GM12878 (cell line): Measurements from ENCODE around the gene MKNK1. TPM values are rescaled to one million over a fixed set of nuclear protein-coding genes. Genes with fewer than 3 reads are reported as not detected.

Experiments
- ATAC-seq: fragments of 200-7000 bp; cut with Tn5 transposase; 3 replicates; pipeline ENCODE4 v1.9.1; 2020; ENCODE audit warnings: mild to moderate bottlenecking, moderate library complexity
- BruUV-seq: library from RNA; stranded (reverse); fragments of 400-500 nt; replicated peaks from 2 replicates; lab custom pipeline; 2021; lab: Mats Ljungman, UMichigan
- CTCF ChIA-PET: fragments of 300-600 bp; sonication (Branson Sonifier 250); formaldehyde crosslinking; extraction: SDS; loops from one replicate; lab custom pipeline; 2021; ENCODE audit warnings: inconsistent platforms; lab: Yijun Ruan, JAX
- POLR2A ChIA-PET: fragments of 350-600 bp; formaldehyde crosslinking; extraction: SDS; loops from one replicate; lab custom pipeline; 2021; ENCODE audit warnings: inconsistent platforms; lab: Charles Lee
- RAD21 ChIA-PET: fragments of 300-600 bp; sonication (Branson Sonifier 250); formaldehyde crosslinking; loops from one replicate; lab custom pipeline; 2023; ENCODE audit warnings: antibody characterized with exemption; ENCODE audit not compliant: unreplicated experiment; lab: Charles Lee
- SMC1A ChIA-PET: fragments of 300-600 bp; sonication (Branson Sonifier 250); formaldehyde crosslinking; loops from one replicate; lab custom pipeline; 2023; ENCODE audit not compliant: unreplicated experiment, uncharacterized antibody; lab: Charles Lee
- DNase-seq: peaks from one replicate; pipeline ENCODE4 v3.0.0-alpha.2; 2011; ENCODE audit warnings: low read depth, low spot score
- FAIRE-seq: peaks from 3 replicates; lab custom pipeline; 2011; peaks lifted over from hg19 to GRCh38; lab: Jason Lieb, UNC
- H2AFZ ChIP-seq: 2 replicates; pipeline ENCODE4 v1.6.0; 2011; ENCODE audit warnings: low read depth, low read length, control low read depth; ENCODE audit not compliant: control insufficient read depth
- H3K27ac ChIP-seq: 2 replicates; pipeline ENCODE4 v1.5.1; 2011; ENCODE audit warnings: control low read depth; ENCODE audit not compliant: control insufficient read depth, insufficient read depth
- H3K27me3 ChIP-seq, 2 experiments: replicated peaks in 1 of 2; 2 replicates each; pipeline versions ENCODE4 v1.6.0 to v1.6.1; 2011; ENCODE audit warnings: low read length in 1 of 2; ENCODE audit not compliant: control insufficient read depth in 2 of 2, insufficient read depth in 2 of 2
- H3K36me3 ChIP-seq, 2 experiments: 2 replicates each; pipeline ENCODE4 v1.5.1; 2011; ENCODE audit warnings: low read length in 1 of 2; ENCODE audit not compliant: control insufficient read depth in 2 of 2, insufficient read depth in 2 of 2
- H3K4me1 ChIP-seq: 2 replicates; pipeline ENCODE4 v1.6.1; 2011; ENCODE audit warnings: mild to moderate bottlenecking, low read length, moderate library complexity, mixed read lengths; ENCODE audit not compliant: control insufficient read depth, insufficient read depth
- H3K4me2 ChIP-seq: 2 replicates; pipeline ENCODE4 v1.6.0; 2011; ENCODE audit warnings: control low read depth; ENCODE audit not compliant: control insufficient read depth, insufficient read depth
- H3K4me3 ChIP-seq: fragments of 200-600 bp; sonication (generic); 2 replicates; pipeline ENCODE4 v1.5.1; 2016
- H3K79me2 ChIP-seq: 2 replicates; pipeline ENCODE4 v1.6.0; 2011; ENCODE audit warnings: low read length; ENCODE audit not compliant: control insufficient read depth, insufficient read depth
- H3K9ac ChIP-seq: 2 replicates; pipeline ENCODE4 v1.8.0; 2011; ENCODE audit warnings: low read length, control low read depth, mixed read lengths; ENCODE audit not compliant: control insufficient read depth, insufficient read depth
- H3K9me3 ChIP-seq: replicated peaks from 3 replicates; pipeline ENCODE4 v1.5.1; 2011; ENCODE audit warnings: mild to moderate bottlenecking, low read length; ENCODE audit not compliant: control insufficient read depth, insufficient read depth
- H4K20me1 ChIP-seq: 2 replicates; pipeline ENCODE4 v1.6.0; 2011; ENCODE audit not compliant: control insufficient read depth, insufficient read depth
- CHD4 ChIP-seq: fragments of 200-600 bp; sonication (generic); IDR thresholded peaks from 2 replicates; pipeline ENCODE4 v1.6.1; 2016; ENCODE audit warnings: mild to moderate bottlenecking
- MXI1 ChIP-seq: fragments of 150-350 bp; IDR thresholded peaks from 2 replicates; pipeline ENCODE4 v1.6.1; 2011; ENCODE audit warnings: low read depth, mild to moderate bottlenecking, inconsistent platforms, low read length, improper control_type of control experiment
- NFYB ChIP-seq: IDR thresholded peaks from 2 replicates; pipeline ENCODE4 v1.6.1; 2011; ENCODE audit warnings: low read depth, mild to moderate bottlenecking, low read length, improper control_type of control experiment, moderate library complexity; ENCODE audit not compliant: insufficient read depth
- RB1 ChIP-seq: fragments of 450-650 bp; formaldehyde crosslinking; IDR thresholded peaks from 2 replicates; pipeline ENCODE4 v1.6.1; 2017; ENCODE audit warnings: mild to moderate bottlenecking, borderline replicate concordance
- SMC3 ChIP-seq: IDR thresholded peaks from 2 replicates; pipeline ENCODE4 v1.6.1; 2011; ENCODE audit warnings: low read length, improper control_type of control experiment, borderline replicate concordance
- WGBS: methylation state at CpG from one replicate; pipeline ENCODE4 v1.1.6; 2016; ENCODE audit warnings: low lambda C conversion rate; ENCODE audit not compliant: insufficient replicate concordance, insufficient coverage; ENCODE audit errors: missing lambda C conversion rate; 5-methylcytosine and 5-hydroxymethylcytosine counted together
- in situ Hi-C: fragments of 300-500 bp; cut with MboI; formaldehyde crosslinking; loops from 9 replicates; pipeline ENCODE4 v1.14.3; 2018; ENCODE audit warnings: mixed read lengths
- intact Hi-C: fragments of 100-400 bp; cut with micrococcal nuclease; formaldehyde crosslinking; loops from one replicate; pipeline ENCODE4 v1.14.2; 2022; ENCODE audit not compliant: unreplicated experiment
- polyA plus RNA-seq, 11 experiments: library from polyadenylated mRNA; depleted of rRNA in 4 of 11; unstranded in 6 of 11; stranded (reverse) in 5 of 11; fragments of >200 nt; fragmentation: Nextera tagmentation in 4 of 11; fragmentation: Illumina TruSeq in 1 of 11; extraction: Ambion mirVana in 4 of 11; extraction: Trizol in 1 of 11; gene quantifications; 1 replicate in 1 of 11; 2 replicates in 10 of 11; pipeline versions ENCODE4 v1.2.1 to v1.2.3, GENCODE V29; 2011 to 2016; ENCODE audit warnings: inconsistent platforms in 2 of 11, missing spikeins in 2 of 11, low read depth in 1 of 11
- total RNA-seq, 4 experiments: library from RNA; depleted of rRNA in 3 of 4; stranded (reverse); fragments of >200 nt in 3 of 4; fragmentation: Illumina TruSeq in 1 of 4; extraction: Trizol in 1 of 4; gene quantifications; 2 replicates each; pipeline versions ENCODE4 v1.2.1 to v1.2.3, GENCODE V29; 2013 to 2021

The MKNK1 gene
- total and polyA plus RNA-seq, 10 of the 15 experiments (the other 5 are each of a cell fraction or from before 2014, with no cell fraction given) = 13.7 to 29.9 (median 26.5) TPM

DNA sequence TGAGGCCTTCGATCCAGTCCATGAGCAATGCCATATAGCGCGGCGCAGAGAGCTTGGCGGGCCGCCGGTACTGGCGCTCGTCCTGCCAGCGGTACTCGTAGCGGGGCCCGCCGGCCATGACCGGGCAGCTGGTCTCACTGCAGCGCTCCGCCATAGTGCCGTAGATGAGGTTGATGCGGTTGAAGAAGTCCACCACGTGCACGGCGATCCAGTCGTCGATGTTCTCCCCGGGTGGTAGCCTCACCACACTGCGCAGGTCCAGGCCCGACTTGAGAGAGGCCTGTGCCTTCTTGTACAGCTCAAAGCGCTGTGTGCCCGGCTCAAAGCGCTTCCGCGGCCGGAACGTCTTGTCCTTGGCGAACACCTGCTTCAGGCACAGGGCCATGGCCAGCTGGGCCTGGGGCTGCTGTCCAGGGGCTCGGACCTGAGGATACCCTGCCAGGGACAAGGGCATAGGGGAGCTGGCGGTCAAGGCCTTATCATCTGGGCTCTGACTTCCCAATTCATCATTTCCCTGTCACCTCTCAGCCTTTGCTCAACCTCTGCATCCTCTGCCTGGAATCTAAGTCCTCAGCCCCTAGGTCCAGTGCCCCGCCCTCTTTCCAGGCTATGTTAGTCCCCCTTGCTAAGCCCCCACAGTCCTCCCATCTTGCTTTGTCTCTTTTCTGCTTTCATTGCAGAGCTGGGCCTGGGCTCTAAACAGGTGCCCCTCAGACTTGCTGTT lies 9.0 kb upstream of the MKNK1 start:
- Histone ChIP-seq H2AFZ (no peak overlapping the region), H3K27me3 (no peaks in the 10 kb centered on the region), H3K4me2 (peak overlapping the region; percentile 87), H3K9me3 (no peaks in the 10 kb centered on the region), H3K9ac (peak overlapping the region; percentile 49; the same call in 1 of the 2 replicates), H3K79me2 (peaks cover 36% of the 10 kb centered on the region), H3K4me1 (peaks cover 38% of the 10 kb centered on the region), H3K4me3 (peak overlapping the region; percentile 65; the same call in 1 of the 2 replicates), H3K27ac (peak overlapping the region; percentile 64), H3K36me3 (peaks cover 0 to 6% of the 10 kb centered on the region in 2 experiments; a peak in 2 of 4 replicates), H4K20me1 (no peaks in the 10 kb centered on the region)
- DNase-seq = no peak
- POLR2A ChIA-PET = interaction anchor here (1.1 to 8.8 kb wide), 2 partner anchors 9 kb away, joined by 3 to 124 read pairs; partner anchors contain the start of gene MKNK1
- RAD21 ChIA-PET = interaction anchor here (1.3 to 4.3 kb wide), 2 partner anchors 9 to 106 kb away, joined by 3 to 41 read pairs; partner anchors contain the start of genes EFCAB14 and MKNK1
- TF ChIP-seq SMC3 = no peak
- TF ChIP-seq CHD4 = no peak
- TF ChIP-seq NFYB = no peak
- TF ChIP-seq MXI1 = no peak
- no peak for TF ChIP-seq RB1
- ATAC-seq = no peak
- in situ Hi-C loops = no loop called here
- 95% methylated on average over 36 of the region's 38 CpGs for WGBS
- intact Hi-C loops = no loop called here
- SMC1A ChIA-PET = interaction anchor here (1.4 to 1.7 kb wide), 3 partner anchors 7 to 11 kb away, joined by 4 to 14 read pairs (median 6); partner anchors contain the start of gene MKNK1
- BruUV-seq = no TSS peak
- CTCF ChIA-PET = interaction anchor here (0.9 to 4.3 kb wide), 4 partner anchors 9 to 113 kb away, joined by 3 to 30 read pairs (median 3); partner anchors contain the start of genes ATPAF1 and MKNK1
- FAIRE-seq = no peak
